Spleen (tissue), 7 donors: Measurements from ENCODE around the gene DNAJB9.
"Not testable (repeated sequence)": the region's sequence is repeated elsewhere in the genome, so short reads cannot be mapped to it uniquely, and the experiment has no call there.

Source experiments
- CTCF ChIP-seq, 11 experiments: fragments of 200-600 bp in 7 of 11; fragments of 450-650 bp in 4 of 11; sonication (generic) in 4 of 11; IDR thresholded peaks in 8 of 11; conservative IDR thresholded peaks in 3 of 11; 1 replicate in 7 of 11; 2 replicates in 4 of 11; pipeline versions ENCODE4 v1.4.0 to v1.8.0; 2016 to 2021; ENCODE audit warnings: antibody characterized with exemption in 11 of 11, inconsistent platforms in 4 of 11, mild to moderate bottlenecking in 1 of 11
- POLR2A ChIP-seq, 3 donors: fragments of 450-650 bp; IDR thresholded peaks; one replicate each; pipeline ENCODE4 v1.5.1; 2017; ENCODE audit warnings: antibody characterized with exemption in 3 of 3, mild to moderate bottlenecking in 1 of 3
- donor health status: DM: no; HTN: no; CAD: no; lungs with moderate emphysema.
- donor health status: DM: no; HTN: no; CAD: no.
- donor health status: DM: no; HTN: no; CAD: no.

GRCh38 chr7:108538236-108538635 is 31.4 kb upstream of the DNAJB9 start:
- not testable (repeated sequence) for TF ChIP-seq CTCF (IDR thresholded peaks at IDR 0.05 in 8 of 11, conservative IDR thresholded peaks at IDR 0.05 in 3 of 11); POLR2A (IDR thresholded peaks at IDR 0.05)
